Glutamatergic neuron (in vitro differentiated cells): ENCODE data around the gene GLI3. TPM values are rescaled to one million over a fixed set of nuclear protein-coding genes. Genes with fewer than 3 reads are reported as not detected.
A peak's percentile ranks its signal among the peaks of the same experiment; 100 is the strongest.

Source experiments
- DNase-seq: peaks from one replicate; pipeline ENCODE4 v3.0.0; 2022
- H3K27ac Mint-ChIP-seq: one replicate; pipeline ENCODE4 v1.8.0; 2020; ENCODE audit warnings: mild to moderate bottlenecking, mixed read lengths, inconsistent platforms; ENCODE audit not compliant: unreplicated experiment
- H3K27me3 Mint-ChIP-seq: one replicate; pipeline ENCODE4 v1.8.0; 2020; ENCODE audit warnings: mild to moderate bottlenecking, moderate library complexity, mixed read lengths, inconsistent platforms; ENCODE audit not compliant: unreplicated experiment
- H3K36me3 Mint-ChIP-seq: one replicate; pipeline ENCODE4 v1.8.0; 2020; ENCODE audit warnings: mild to moderate bottlenecking, mixed read lengths, inconsistent platforms; ENCODE audit not compliant: unreplicated experiment
- H3K4me1 Mint-ChIP-seq: one replicate; pipeline ENCODE4 v1.8.0; 2020; ENCODE audit warnings: mild to moderate bottlenecking, low read depth, mixed read lengths, inconsistent platforms; ENCODE audit not compliant: unreplicated experiment
- H3K4me3 Mint-ChIP-seq: one replicate; pipeline ENCODE4 v1.8.0; 2020; ENCODE audit warnings: mild to moderate bottlenecking, mixed read lengths, inconsistent platforms; ENCODE audit not compliant: unreplicated experiment
- H3K9me3 Mint-ChIP-seq: one replicate; pipeline ENCODE4 v1.8.0; 2020; ENCODE audit warnings: mild to moderate bottlenecking, moderate library complexity, mixed read lengths, inconsistent platforms; ENCODE audit not compliant: unreplicated experiment
- CTCF ChIP-seq: fragments of 200-600 bp; sonication (generic); IDR thresholded peaks from one replicate; pipeline ENCODE4 v1.5.0; 2021; ENCODE audit not compliant: partially characterized antibody, unreplicated experiment
- total RNA-seq: library from RNA; stranded (reverse); fragmentation: NEBNext Ultra II Directional; extraction: Animal tissue kit (Norgen Biotek cat#: 25700); gene quantifications from one replicate; pipeline ENCODE4 v1.2.1, GENCODE V29; 2021; ENCODE audit not compliant: unreplicated experiment

GLI3 gene
- total RNA-seq, 1 donor from 2014 or later, result 2.9 TPM

- Mint-ChIP-seq H3K4me1 (no peaks in the 10 kb centered on the region), H3K27ac (no peak overlapping the region), H3K4me3 (no peak overlapping the region), H3K9me3 (peaks cover 4% of the 10 kb centered on the region), H3K27me3 (peaks cover 2% of the 10 kb centered on the region), H3K36me3 (no peaks in the 10 kb centered on the region)
- no peak for TF ChIP-seq CTCF
- DNase-seq, result no peak
These were observed 272.7 kb downstream of the GLI3 start for GRCh38 chr7:41964183-41964753.

- H3K27ac Mint-ChIP-seq, result no peak overlapping the region
- H3K27me3 Mint-ChIP-seq, result peaks cover 8% of the 10 kb centered on the region
- H3K4me1 Mint-ChIP-seq, result no peaks in the 10 kb centered on the region
- no peak for TF ChIP-seq CTCF
- no peaks in the 10 kb centered on the region for H3K9me3 Mint-ChIP-seq
- H3K36me3 Mint-ChIP-seq, result no peaks in the 10 kb centered on the region
- no peak overlapping the region for H3K4me3 Mint-ChIP-seq
- DNase-seq, result no peak
These were observed 280.3 kb downstream of the GLI3 start for GRCh38 chr7:41956705-41957104.

GRCh38 chr7:41955893-41956675 lies 280.9 kb downstream of the GLI3 start:
- Mint-ChIP-seq H3K9me3 (no peaks in the 10 kb centered on the region), H3K27me3 (peaks cover 8% of the 10 kb centered on the region), H3K4me3 (no peak overlapping the region), H3K4me1 (no peaks in the 10 kb centered on the region), H3K36me3 (no peaks in the 10 kb centered on the region), H3K27ac (no peak overlapping the region)
- peak; percentile 41 for DNase-seq
- TF ChIP-seq CTCF, result no peak

GRCh38 chr7:41955451-41955850 lies 281.6 kb downstream of the GLI3 start:
- H3K27ac Mint-ChIP-seq, result no peak overlapping the region

More at GRCh38 chr7:41955451-41955850, 281.6 kb downstream of the GLI3 start:
- H3K36me3 Mint-ChIP-seq, result no peaks in the 10 kb centered on the region
- no peak overlapping the region for H3K4me3 Mint-ChIP-seq
- H3K4me1 Mint-ChIP-seq, result no peaks in the 10 kb centered on the region
- no peaks in the 10 kb centered on the region for H3K9me3 Mint-ChIP-seq
- no peak for DNase-seq
- peaks cover 8% of the 10 kb centered on the region for H3K27me3 Mint-ChIP-seq
- no peak for TF ChIP-seq CTCF
